ENCODE results near the gene DOC2A.

DNA sequence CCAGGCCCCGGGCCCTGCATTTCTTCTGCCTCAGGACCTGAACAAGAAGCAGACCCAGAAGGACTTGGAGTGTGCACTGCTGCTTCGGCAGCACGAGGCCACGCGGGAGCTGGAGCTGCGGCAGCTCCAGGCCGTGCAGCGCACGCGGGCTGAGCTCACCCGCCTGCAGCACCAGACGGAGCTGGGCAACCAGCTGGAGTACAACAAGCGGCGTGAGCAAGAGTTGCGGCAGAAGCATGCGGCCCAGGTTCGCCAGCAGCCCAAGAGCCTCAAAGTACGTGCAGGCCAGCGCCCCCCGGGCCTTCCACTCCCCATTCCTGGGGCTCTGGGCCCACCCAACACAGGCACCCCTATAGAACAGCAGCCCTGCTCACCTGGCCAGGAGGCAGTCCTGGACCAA, 24.6 kb downstream of the DOC2A start:
- TF ChIP-seq CTCF (IDR thresholded peaks at IDR 0.05) (no peak), EZH2 (IDR thresholded peaks at IDR 0.05) (no peak), EZH2phosphoT487 (IDR thresholded peaks at IDR 0.05) (no peak)

Measured in neural progenitor cell (in vitro differentiated cells).